HCT116 (cell line): ENCODE data around the gene CNTNAP2. TPM values are rescaled to one million over a fixed set of nuclear protein-coding genes. Genes with fewer than 3 reads are reported as not detected.

Source experiments
- ATAC-seq: fragments of 200-7000 bp; cut with Tn5 transposase; 2 replicates; pipeline ENCODE4 v1.9.1; 2020; ENCODE audit warnings: mild to moderate bottlenecking, moderate library complexity
- BruUV-seq: library from RNA; stranded (reverse); fragments of 400-500 nt; replicated peaks from 2 replicates; lab custom pipeline; 2021; lab: Mats Ljungman, UMichigan
- CTCF ChIA-PET: fragments of 300-600 bp; sonication (Branson Sonifier 250); formaldehyde crosslinking; loops from one replicate; lab custom pipeline; 2021; ENCODE audit warnings: antibody characterized with exemption; lab: Charles Lee
- POLR2A ChIA-PET: fragments of 300-600, 350-600 bp; sonication (Branson Sonifier 250); formaldehyde crosslinking; loops from one replicate; lab custom pipeline; 2021; ENCODE audit warnings: antibody characterized with exemption; lab: Charles Lee
- RAD21 ChIA-PET, 2 experiments: fragments of 300-600 bp; sonication (Branson Sonifier 250); formaldehyde crosslinking; loops; one replicate each; lab custom pipeline; 2023; ENCODE audit warnings: low total read pairs in 2 of 2; ENCODE audit not compliant: uncharacterized antibody in 2 of 2, unreplicated experiment in 2 of 2, low non-redundant PET in 1 of 2; lab: Charles Lee
- DNase-seq: peaks from one replicate; pipeline ENCODE4 v3.0.0-alpha.2; 2010; ENCODE audit warnings: low read depth, low spot score
- H2AFZ ChIP-seq: fragments of 200-600 bp; shearing (Covaris generic), sonication (generic); 2 replicates; pipeline ENCODE4 v1.6.1; 2017; ENCODE audit warnings: low read depth, mixed run types, mixed read lengths, antibody characterized with exemption, low read length; ENCODE audit not compliant: poor library complexity, severe bottlenecking
- H3K27ac ChIP-seq: 2 replicates; pipeline ENCODE4 v1.5.1; 2012; ENCODE audit warnings: low read depth, low read length
- H3K27me3 ChIP-seq: fragments of 200-600 bp; sonication (generic); 2 replicates; pipeline ENCODE4 v1.6.1; 2016; ENCODE audit warnings: mixed run types, low read length, mixed read lengths; ENCODE audit not compliant: insufficient read depth
- H3K36me3 ChIP-seq, 2 experiments: fragments of 200-500 bp in 1 of 2; fragments of 200-600 bp in 1 of 2; sonication (Bioruptor generic) in 1 of 2; sonication (generic) in 1 of 2; 2 replicates each; pipeline versions ENCODE4 v1.5.1 to v1.6.1; 2014 to 2016; ENCODE audit warnings: low read length in 2 of 2, inconsistent platforms in 1 of 2, mixed read lengths in 1 of 2, mixed run types in 1 of 2; ENCODE audit not compliant: insufficient read depth in 2 of 2, control insufficient read depth in 1 of 2
- H3K4me1 ChIP-seq, 2 experiments: fragments of 200-600 bp in 1 of 2; sonication (generic) in 1 of 2; 2 replicates each; pipeline versions ENCODE4 v1.5.1 to v1.6.1; 2012 to 2017; ENCODE audit warnings: low read length in 2 of 2, inconsistent platforms in 1 of 2, mild to moderate bottlenecking in 1 of 2, mixed read lengths in 1 of 2, mixed run types in 1 of 2, moderate library complexity in 1 of 2; ENCODE audit not compliant: insufficient read depth in 2 of 2, control insufficient read depth in 1 of 2
- H3K4me2 ChIP-seq: fragments of 200-600 bp; sonication (generic); 2 replicates; pipeline ENCODE4 v1.6.1; 2017; ENCODE audit warnings: mixed run types, low read length, mixed read lengths
- H3K4me3 ChIP-seq, 2 experiments: fragments of 200-600 bp in 1 of 2; sonication (generic) in 1 of 2; replicated peaks in 1 of 2; 2 replicates each; pipeline ENCODE4 v1.5.1; 2011 to 2016; ENCODE audit warnings: low read length in 2 of 2, control low read depth in 1 of 2, low read depth in 1 of 2, mild to moderate bottlenecking in 1 of 2, mixed read lengths in 1 of 2, mixed run types in 1 of 2
- H3K79me2 ChIP-seq: fragments of 200-600 bp; sonication (generic); 2 replicates; pipeline ENCODE4 v1.6.1; 2017; ENCODE audit warnings: mild to moderate bottlenecking, mixed run types, low read length, moderate library complexity, mixed read lengths; ENCODE audit not compliant: insufficient read depth
- H3K9ac ChIP-seq: fragments of 200-600 bp; sonication (generic); 2 replicates; pipeline ENCODE4 v1.6.1; 2016; ENCODE audit warnings: low read length, mixed read lengths
- H3K9me2 ChIP-seq: fragments of 200-600 bp; sonication (generic), shearing (Covaris generic); 2 replicates; pipeline ENCODE4 v1.6.1; 2017; ENCODE audit warnings: mixed run types, mild to moderate bottlenecking, moderate library complexity; ENCODE audit not compliant: insufficient read depth
- H3K9me3 ChIP-seq, 2 experiments: fragments of 200-500 bp in 1 of 2; fragments of 200-600 bp in 1 of 2; sonication (Bioruptor generic) in 1 of 2; sonication (generic) in 1 of 2; 2 replicates each; pipeline ENCODE4 v1.6.1; 2014 to 2017; ENCODE audit warnings: low read length in 2 of 2, mixed read lengths in 2 of 2, inconsistent platforms in 1 of 2, low read depth in 1 of 2, mild to moderate bottlenecking in 1 of 2, mixed run types in 1 of 2, moderate library complexity in 1 of 2; ENCODE audit not compliant: control insufficient read depth in 1 of 2, insufficient read depth in 1 of 2
- H4K20me1 ChIP-seq: fragments of 200-600 bp; sonication (generic), shearing (Covaris generic); 2 replicates; pipeline ENCODE4 v1.6.1; 2017; ENCODE audit warnings: mixed run types, mild to moderate bottlenecking, moderate library complexity; ENCODE audit not compliant: insufficient read depth
- CBX3 ChIP-seq: IDR thresholded peaks from 2 replicates; pipeline ENCODE4 v1.6.1; 2012; ENCODE audit warnings: low read depth
- CEBPB ChIP-seq: IDR thresholded peaks from 2 replicates; pipeline ENCODE4 v1.6.1; 2012; ENCODE audit warnings: low read depth
- CTCF ChIP-seq, 3 experiments: fragments of 200-600 bp in 1 of 3; sonication (generic) in 1 of 3; IDR thresholded peaks in 2 of 3; conservative IDR thresholded peaks in 1 of 3; 2 replicates each; pipeline ENCODE4 v1.5.1; 2012 to 2017; ENCODE audit warnings: low read depth in 2 of 3, low read length in 2 of 3, antibody characterized with exemption in 1 of 3, borderline replicate concordance in 1 of 3, control low read depth in 1 of 3, mild to moderate bottlenecking in 1 of 3, mixed read lengths in 1 of 3, mixed run types in 1 of 3, moderate library complexity in 1 of 3; ENCODE audit not compliant: insufficient read depth in 1 of 3
- EGR1 ChIP-seq: IDR thresholded peaks from 2 replicates; pipeline ENCODE4 v1.6.1; 2012; ENCODE audit warnings: low read depth
- ELF1 ChIP-seq: IDR thresholded peaks from 2 replicates; pipeline ENCODE4 v1.6.1; 2012; ENCODE audit warnings: low read depth, borderline replicate concordance
- EZH2 ChIP-seq: fragments of 200-600 bp; sonication (generic); IDR thresholded peaks from 2 replicates; pipeline ENCODE4 v1.6.1; 2017; ENCODE audit warnings: antibody characterized with exemption, mixed run types
- FOSL1 ChIP-seq: IDR thresholded peaks from 2 replicates; pipeline ENCODE4 v1.6.1; 2012; ENCODE audit warnings: low read depth
- JUND ChIP-seq: IDR thresholded peaks from 2 replicates; pipeline ENCODE4 v1.6.1; 2012
- RAD21 ChIP-seq: IDR thresholded peaks from 2 replicates; pipeline ENCODE4 v1.6.1; 2012; ENCODE audit warnings: low read depth, mild to moderate bottlenecking
- SIN3A ChIP-seq: IDR thresholded peaks from 2 replicates; pipeline ENCODE4 v1.6.1; 2012; ENCODE audit warnings: low read depth
- SP1 ChIP-seq: IDR thresholded peaks from 2 replicates; pipeline ENCODE4 v1.6.1; 2012; ENCODE audit warnings: low read depth
- TCF7L2 ChIP-seq: IDR thresholded peaks from 2 replicates; pipeline ENCODE4 v1.7.0; 2011; ENCODE audit warnings: borderline replicate concordance, inconsistent platforms; ENCODE audit not compliant: insufficient read depth, insufficient read length; ENCODE audit errors: extremely low read depth
- YY1 ChIP-seq: IDR thresholded peaks from 2 replicates; pipeline ENCODE4 v1.6.1; 2011; ENCODE audit warnings: low read length, low read depth, moderate library complexity, mild to moderate bottlenecking; ENCODE audit not compliant: insufficient replicate concordance; ENCODE audit errors: extremely low read depth
- intact Hi-C: fragments of 100-400 bp; cut with micrococcal nuclease; formaldehyde crosslinking; loops from 2 replicates; pipeline ENCODE4 v1.10.0; 2022
- total RNA-seq: library from RNA; stranded (reverse); gene quantifications from one replicate; pipeline ENCODE4 v1.2.1, GENCODE V29; 2021; ENCODE audit not compliant: unreplicated experiment
- TF ChIP-seq, protein P1 (sequence below): IDR thresholded peaks from 2 replicates; pipeline ENCODE4 v1.6.1; 2012
- TF ChIP-seq, protein P2 (sequence below): IDR thresholded peaks from 2 replicates; pipeline ENCODE4 v1.6.1; 2012

The CNTNAP2 gene
- total RNA-seq, 1 experiment from 2014 or later: 0.37 TPM

DNA sequence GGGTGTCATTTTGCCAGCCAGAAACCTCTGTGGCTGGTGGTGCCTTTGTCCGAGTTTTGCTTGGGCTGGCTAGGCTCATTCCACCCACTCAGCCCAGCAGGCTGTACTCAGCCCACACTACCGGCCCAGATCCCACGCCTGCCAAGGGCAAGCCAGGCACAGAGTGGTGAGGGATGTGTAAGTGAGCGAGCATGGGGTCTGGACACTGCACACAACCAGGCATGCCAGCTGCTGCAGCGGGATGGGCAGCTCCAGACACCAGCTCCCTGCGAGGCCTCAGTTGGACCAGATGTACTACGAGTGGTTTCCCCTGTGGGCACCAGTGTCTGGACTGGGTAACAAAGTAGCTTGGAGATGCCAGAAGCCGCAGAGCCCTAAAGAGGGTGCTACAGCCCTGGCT lies 2339.8 kb downstream of the CNTNAP2 start:
- no peak for DNase-seq
- intact Hi-C loops: no loop called here
- Histone ChIP-seq H3K36me3 (no peaks in the 10 kb centered on the region), H3K4me2 (no peak overlapping the region), H3K9me3 (no peaks in the 10 kb centered on the region), H3K9ac (no peak overlapping the region), H3K9me2 (no peaks in the 10 kb centered on the region), H3K4me1 (no peaks in the 10 kb centered on the region), H3K27me3 (no peaks in the 10 kb centered on the region), H3K79me2 (no peaks in the 10 kb centered on the region), H3K27ac (no peak overlapping the region), H4K20me1 (no peaks in the 10 kb centered on the region), H2AFZ (no peak overlapping the region), H3K4me3 (no peak overlapping the region)
- no peak for TF ChIP-seq RAD21
- no peak for TF ChIP-seq JUND
- TF ChIP-seq SIN3A: no peak
- TF ChIP-seq CEBPB: no peak
- no peak for TF ChIP-seq CTCF (IDR thresholded peaks at IDR 0.05 in 2 of 3, conservative IDR thresholded peaks at IDR 0.05 in 1 of 3; ENCODE audit: borderline replicate concordance in 1 of 3, insufficient read depth in 1 of 3, low read depth in 2 of 3, low read length in 2 of 3)
- no peak for TF ChIP-seq SP1
- TF ChIP-seq EGR1: no peak
- TF ChIP-seq FOSL1: no peak
- ChIA-PET RAD21 (no interaction called here), POLR2A (no interaction called here), CTCF (no interaction called here)
- no TSS peak for BruUV-seq
- no peak for ATAC-seq

GRCh38 chr7:148457310-148457921 lies 2340.8 kb downstream of the CNTNAP2 start:
- Histone ChIP-seq H3K4me3 (no peak overlapping the region), H3K36me3 (no peaks in the 10 kb centered on the region), H3K9me3 (no peaks in the 10 kb centered on the region), H4K20me1 (no peaks in the 10 kb centered on the region), H3K27ac (no peak overlapping the region), H3K4me2 (no peak overlapping the region), H2AFZ (no peak overlapping the region), H3K27me3 (no peaks in the 10 kb centered on the region), H3K9ac (no peak overlapping the region), H3K9me2 (no peaks in the 10 kb centered on the region), H3K79me2 (no peaks in the 10 kb centered on the region), H3K4me1 (no peaks in the 10 kb centered on the region)
- ChIA-PET POLR2A (no interaction called here), RAD21 (no interaction called here), CTCF (no interaction called here)
- intact Hi-C loops: no loop called here
- no TSS peak for BruUV-seq
- DNase-seq (no peak), ATAC-seq (no peak)
- TF ChIP-seq FOSL1: no peak
- TF ChIP-seq YY1: no peak
- TF ChIP-seq, protein P1, sequence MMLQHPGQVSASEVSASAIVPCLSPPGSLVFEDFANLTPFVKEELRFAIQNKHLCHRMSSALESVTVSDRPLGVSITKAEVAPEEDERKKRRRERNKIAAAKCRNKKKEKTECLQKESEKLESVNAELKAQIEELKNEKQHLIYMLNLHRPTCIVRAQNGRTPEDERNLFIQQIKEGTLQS: no peak
- TF ChIP-seq TCF7L2: no peak
- no peak for TF ChIP-seq CBX3
- TF ChIP-seq ELF1: no peak
- TF ChIP-seq EGR1: no peak
- TF ChIP-seq SIN3A: no peak
- TF ChIP-seq RAD21: no peak
- TF ChIP-seq, protein P2, sequence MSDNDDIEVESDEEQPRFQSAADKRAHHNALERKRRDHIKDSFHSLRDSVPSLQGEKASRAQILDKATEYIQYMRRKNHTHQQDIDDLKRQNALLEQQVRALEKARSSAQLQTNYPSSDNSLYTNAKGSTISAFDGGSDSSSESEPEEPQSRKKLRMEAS: no peak
- TF ChIP-seq EZH2: no peak
- TF ChIP-seq CEBPB: no peak
- no peak for TF ChIP-seq CTCF (IDR thresholded peaks at IDR 0.05 in 2 of 3, conservative IDR thresholded peaks at IDR 0.05 in 1 of 3; ENCODE audit: borderline replicate concordance in 1 of 3, insufficient read depth in 1 of 3, low read depth in 2 of 3, low read length in 2 of 3)
